ENCODE results near the gene PUM2.
A peak's percentile ranks its signal among the peaks of the same experiment; 100 is the strongest.
"Not testable (repeated sequence)": the region's sequence is repeated elsewhere in the genome, so short reads cannot be mapped to it uniquely, and the experiment has no call there.

Gene PUM2, protein sequence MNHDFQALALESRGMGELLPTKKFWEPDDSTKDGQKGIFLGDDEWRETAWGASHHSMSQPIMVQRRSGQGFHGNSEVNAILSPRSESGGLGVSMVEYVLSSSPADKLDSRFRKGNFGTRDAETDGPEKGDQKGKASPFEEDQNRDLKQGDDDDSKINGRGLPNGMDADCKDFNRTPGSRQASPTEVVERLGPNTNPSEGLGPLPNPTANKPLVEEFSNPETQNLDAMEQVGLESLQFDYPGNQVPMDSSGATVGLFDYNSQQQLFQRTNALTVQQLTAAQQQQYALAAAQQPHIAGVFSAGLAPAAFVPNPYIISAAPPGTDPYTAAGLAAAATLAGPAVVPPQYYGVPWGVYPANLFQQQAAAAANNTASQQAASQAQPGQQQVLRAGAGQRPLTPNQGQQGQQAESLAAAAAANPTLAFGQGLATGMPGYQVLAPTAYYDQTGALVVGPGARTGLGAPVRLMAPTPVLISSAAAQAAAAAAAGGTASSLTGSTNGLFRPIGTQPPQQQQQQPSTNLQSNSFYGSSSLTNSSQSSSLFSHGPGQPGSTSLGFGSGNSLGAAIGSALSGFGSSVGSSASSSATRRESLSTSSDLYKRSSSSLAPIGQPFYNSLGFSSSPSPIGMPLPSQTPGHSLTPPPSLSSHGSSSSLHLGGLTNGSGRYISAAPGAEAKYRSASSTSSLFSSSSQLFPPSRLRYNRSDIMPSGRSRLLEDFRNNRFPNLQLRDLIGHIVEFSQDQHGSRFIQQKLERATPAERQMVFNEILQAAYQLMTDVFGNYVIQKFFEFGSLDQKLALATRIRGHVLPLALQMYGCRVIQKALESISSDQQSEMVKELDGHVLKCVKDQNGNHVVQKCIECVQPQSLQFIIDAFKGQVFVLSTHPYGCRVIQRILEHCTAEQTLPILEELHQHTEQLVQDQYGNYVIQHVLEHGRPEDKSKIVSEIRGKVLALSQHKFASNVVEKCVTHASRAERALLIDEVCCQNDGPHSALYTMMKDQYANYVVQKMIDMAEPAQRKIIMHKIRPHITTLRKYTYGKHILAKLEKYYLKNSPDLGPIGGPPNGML

DNA sequence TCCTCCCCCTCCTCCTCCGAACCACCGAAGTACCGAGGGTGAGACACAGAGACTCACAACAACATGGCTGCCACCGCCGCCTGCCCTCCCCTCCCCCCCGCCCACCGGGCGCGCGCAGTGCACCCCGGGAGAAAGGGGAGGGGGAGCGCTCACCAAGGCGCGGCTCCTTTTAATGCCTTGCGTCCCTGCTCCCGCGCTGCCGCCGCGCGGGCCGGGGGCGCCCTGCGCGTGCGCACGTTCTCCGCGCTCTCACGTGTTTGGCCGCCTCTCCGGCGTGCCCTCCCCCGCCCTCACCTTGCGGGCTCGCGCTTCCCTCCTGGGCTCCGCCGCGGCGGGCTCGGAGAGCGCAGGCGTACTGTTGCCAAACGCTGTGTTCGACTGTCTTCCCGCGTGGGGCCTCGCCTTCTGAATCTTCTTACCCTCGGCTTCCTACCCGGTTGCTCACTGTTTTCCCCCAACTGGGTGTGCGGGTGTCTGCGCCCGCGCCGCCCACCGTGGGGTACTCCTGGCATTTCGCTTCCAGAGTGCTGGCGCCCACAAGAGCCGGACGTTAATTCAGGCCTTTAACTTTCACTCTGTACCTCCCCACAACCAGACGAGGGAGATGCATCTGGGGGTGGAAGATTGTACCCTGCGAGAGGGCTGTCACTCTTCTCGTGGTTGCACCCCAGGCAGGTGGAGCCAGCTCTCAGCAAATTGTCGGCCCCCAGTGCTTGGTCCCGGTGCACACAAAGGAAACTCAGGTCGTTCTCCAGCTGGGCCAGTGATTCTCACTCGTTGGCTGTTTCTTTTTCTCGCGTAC, at the start of gene PUM2:
PUM2 (minus strand) TSS at position 92 of the 802 bp plus-strand sequence. CDS start 23,484 bp downstream, outside the sequence.
- peak; percentile 95 for DNase-seq (ENCODE audit: low read depth)

DNA sequence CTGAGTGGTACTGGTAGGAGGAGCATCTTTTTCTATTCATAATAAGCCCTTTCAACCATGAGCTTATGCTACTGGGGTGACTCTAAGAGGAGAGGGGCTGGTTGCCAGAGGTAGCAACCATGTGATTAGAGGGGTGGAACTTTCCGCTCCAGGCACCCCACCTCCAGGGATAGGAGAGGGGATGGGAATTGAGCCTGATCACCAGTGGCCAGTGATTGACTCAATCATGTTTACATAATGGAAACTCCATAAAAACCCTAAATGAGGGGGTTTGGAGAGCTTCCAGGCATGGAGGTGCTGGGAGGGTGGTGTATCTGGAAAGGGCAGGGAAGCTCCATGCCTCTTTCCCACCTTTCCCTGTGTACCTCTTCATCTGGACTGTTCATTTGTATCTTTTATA, 49.7 kb upstream of the PUM2 start:
- DNase-seq (ENCODE audit: low read depth): no peak

DNA sequence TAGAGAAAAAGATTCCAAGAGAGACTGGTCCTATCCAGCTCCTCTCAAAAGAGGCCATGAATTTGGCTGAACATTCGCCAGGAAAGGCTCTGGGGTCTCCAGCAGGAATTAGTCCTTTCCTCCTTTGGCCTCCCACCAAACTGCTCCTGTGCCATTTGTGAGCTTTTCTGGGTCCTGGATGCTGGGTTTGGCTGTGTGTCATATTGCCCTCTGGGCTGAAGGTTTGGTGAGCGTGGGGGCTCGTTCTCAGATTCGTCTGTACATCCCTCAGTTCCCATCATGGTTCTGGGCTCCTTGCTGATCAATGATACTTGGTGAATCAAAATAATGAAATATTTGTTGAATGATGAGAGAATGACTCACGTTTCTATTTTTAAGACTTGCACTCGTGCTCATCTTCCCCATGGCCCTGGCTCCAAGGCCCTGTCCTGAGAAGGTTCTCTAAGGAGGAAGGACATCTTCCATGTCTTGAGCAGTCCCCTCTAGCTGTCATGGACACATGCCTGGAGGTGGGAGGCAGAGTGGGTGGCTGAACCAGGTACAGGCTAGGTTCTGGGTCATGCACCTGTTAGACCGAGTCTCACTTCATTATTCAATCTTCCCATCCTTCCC, 48.4 kb upstream of the PUM2 start:
- DNase-seq (ENCODE audit: low read depth): no peak

DNA sequence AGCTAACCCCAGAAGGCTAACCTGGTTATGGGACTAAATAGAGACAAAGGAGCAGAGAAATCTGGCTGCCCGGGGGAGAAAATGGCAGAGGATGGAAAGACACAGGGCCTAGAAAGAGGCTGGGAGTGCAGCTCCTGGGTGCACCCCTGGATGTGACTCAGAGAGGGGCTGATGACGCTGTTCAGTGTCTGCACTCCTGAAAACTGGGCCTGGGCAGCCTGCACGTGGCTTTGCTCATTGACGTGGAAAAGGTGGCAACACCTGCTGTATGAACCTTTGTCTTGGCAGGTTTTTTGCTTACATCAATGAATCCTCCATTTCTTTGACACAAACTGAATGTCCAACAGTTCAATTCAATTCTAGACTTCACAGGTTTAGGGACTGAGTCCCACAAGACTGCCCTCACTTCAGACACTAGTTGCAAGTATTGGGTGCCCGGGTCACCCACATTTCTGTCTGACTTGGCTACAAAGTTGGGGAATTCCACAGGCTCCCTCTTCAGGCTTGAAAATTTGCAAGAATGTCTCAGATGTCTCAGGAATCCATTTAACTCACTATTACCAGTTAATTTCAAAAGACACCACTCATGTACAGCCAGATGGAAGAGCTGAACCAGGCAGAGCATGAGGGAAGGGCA, 47.3 kb upstream of the PUM2 start:
- DNase-seq (ENCODE audit: low read depth): no peak

DNA sequence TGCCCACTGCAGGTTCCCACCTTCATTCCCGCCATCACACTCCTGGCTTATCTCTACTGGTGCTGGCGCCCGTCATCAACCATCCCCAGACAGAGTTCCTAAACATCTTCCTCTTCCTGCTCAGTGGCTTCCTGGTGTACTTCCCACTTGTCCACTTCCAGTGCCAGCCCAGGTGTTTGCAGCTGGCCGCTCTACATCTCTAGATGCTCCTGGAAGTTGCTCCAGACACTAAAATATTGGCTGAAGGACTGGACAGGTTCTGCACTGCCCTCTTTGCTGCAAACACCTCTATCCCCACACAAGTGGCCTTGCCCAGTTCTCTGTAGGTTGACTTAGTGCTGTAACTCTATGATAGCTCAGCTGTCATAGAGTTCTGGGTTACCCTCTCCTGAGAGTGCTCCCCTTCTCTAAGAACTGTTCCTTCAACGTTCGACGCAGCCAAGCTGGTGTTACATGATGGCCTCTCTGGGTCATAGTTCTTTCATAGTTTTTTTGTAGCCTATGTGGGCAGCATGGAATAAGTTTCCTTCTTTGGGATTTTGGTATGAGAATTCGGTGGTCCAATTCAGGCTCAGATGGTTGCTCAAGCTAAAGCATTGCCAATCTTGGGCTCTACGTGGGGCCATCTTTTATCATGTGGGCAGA, 45.8 kb upstream of the PUM2 start:
- no peak for DNase-seq (ENCODE audit: low read depth)

DNA sequence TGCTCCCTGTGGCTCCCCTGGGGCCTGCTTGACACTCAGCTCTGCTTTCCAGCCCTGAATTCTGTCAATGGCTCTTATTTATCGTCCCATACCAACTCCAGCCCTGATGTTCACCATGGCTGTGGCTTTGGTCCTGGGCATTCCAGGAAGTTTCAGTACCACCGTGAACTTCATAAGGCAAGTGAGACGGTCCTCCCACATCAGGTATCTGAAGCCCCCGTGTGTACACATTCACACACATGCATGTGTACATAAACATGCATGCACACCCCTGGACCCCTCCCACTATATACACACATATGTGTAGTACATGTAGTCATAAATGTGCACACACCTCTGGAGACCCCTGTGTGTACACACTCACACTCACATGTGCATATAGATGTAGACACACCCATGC, 43.3 kb upstream of the PUM2 start:
- DNase-seq (ENCODE audit: low read depth): no peak

DNA sequence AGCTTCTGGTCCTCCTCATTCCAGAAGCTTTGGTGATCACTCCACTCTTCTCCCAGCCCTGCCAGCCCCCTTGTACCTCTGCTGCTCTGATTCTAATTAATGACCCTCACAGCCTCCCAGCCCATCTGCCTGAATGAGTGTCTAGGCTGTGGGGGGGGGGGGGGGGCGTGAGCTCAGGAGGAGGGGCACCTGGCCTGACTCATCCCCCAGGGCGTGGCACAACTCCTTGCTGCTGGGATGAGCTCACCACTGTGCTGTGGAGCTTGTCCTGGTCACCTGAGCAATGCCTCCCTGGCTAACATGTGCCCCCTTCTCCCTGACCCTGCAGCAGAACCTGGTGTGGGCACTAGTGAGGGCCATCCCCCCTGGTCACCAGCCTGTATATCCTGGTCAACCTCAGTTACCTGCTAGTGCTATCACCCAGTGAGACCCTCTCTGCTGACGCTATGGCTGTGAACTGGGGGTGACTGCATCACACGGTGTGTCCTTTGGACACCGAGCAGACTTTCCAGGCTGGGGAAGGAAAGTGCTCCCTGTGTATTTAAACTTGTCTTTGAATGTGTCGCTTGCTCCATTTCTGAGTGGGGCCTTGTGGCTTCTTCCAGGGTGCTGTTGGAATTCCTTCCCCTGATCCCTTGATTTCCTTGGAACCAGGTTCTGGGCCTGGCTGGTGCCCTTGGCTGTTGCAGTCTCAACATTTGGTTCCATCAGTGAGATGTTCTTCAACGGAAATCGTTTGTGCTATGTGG, 41.5 kb upstream of the PUM2 start:
- no peak for DNase-seq (ENCODE audit: low read depth)

DNA sequence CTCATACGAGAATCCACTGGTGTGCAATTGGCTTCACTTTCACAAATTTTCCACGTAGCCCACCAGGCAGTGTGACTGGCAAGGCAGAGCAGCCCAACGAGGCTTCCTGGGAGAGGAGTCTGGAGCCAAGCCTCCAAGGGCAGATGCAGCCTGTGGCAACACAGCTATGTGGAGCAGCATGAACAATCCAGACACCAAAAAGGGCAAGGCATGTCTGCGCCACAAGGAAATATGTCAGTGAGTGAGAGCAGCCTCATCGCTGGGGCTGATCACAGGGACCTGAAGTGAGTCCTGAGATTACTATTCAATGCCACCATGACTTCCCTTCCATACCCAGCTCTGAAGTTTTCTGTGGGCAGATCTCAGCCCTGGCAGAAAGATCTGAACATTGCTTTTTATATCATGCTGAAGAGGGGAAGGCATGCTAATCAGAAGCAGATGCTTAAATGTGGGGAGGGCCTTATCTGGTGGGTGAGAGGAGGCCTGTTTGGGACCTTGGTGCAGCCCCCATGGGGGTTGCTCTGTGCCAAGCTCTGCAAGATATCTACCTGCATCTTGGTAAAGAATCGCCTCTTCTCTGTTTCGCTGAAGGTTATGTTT, 40.0 kb upstream of the PUM2 start:
- no peak for DNase-seq (ENCODE audit: low read depth)

DNA sequence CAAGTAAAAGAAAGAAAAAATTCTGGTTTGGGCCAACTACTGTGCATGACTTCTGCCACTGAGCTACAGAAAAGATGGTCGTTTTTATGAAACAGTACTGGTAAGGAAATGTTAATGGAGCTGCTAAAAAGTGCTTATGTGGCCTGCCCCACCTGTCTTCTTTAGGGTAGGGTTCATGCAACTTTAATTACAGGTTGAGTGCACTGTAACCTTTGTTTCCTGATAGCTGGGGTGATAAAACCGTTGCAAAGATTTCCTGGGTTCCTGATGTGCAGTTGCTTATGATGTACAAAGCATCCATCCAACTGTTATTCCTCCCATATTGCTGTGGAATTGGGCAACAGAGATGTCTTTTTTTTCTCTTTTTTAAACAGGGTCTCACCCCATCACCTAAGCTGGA, 34.3 kb upstream of the PUM2 start:
- no peak for DNase-seq (ENCODE audit: low read depth)

DNA sequence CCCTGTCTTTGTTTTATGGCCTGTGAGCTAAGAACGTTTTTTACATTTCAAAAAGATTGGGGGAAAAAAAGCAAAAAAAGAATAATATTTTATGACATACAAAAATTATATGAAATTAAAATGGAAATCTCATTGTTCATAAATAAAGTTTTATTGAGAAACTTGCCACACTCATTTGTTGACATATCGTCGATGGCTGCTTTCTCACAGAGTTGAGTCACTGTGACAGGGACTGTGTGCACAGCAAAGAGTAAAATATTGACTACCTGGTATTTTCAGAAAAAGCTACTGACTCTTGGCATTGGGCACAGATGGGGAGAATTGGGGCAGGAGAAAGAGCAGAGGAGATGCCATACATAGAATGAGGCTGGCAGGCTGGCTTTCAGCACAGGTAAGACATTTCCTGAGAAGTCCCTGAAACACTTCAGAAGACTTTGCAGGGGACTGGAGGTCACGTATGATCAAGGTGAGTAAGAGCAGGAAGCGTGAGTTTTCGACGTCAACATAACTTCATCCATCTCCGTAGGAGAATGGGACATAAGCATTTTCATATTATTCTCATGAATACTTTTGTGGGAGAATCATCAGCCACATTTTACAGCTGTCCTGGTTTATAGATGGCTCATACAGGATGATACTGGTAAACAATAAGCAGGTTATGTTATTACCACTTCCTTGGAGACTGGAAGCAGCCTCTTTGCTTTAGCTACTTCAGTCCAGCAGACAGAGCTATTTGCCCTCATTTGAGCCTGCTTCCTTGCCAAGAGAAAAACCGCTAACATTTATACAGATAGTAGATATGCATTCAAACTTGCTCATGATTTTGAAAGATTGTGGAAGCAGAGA, 32.5 kb upstream of the PUM2 start:
- DNase-seq (ENCODE audit: low read depth): no peak

DNA sequence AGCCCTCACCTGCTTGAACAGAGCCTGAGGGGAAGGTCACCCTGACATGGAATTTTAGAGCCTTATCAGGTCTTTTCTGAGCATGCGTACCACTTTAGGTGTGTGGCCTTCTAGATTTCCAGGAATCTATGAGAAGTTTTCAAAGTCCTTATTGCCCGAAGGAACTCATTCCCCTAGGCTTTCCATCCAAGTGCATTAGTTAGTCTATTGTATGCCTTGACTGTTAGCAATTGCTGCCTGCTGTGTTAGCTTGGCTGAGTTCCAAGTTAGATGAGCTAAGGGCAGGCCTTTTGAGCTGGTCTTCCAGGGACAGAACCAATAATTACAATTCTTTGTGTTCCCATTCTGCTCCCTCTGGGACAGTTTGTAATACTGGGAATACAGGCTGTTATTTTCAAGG, 30.8 kb upstream of the PUM2 start:
- no peak for DNase-seq (ENCODE audit: low read depth)

DNA sequence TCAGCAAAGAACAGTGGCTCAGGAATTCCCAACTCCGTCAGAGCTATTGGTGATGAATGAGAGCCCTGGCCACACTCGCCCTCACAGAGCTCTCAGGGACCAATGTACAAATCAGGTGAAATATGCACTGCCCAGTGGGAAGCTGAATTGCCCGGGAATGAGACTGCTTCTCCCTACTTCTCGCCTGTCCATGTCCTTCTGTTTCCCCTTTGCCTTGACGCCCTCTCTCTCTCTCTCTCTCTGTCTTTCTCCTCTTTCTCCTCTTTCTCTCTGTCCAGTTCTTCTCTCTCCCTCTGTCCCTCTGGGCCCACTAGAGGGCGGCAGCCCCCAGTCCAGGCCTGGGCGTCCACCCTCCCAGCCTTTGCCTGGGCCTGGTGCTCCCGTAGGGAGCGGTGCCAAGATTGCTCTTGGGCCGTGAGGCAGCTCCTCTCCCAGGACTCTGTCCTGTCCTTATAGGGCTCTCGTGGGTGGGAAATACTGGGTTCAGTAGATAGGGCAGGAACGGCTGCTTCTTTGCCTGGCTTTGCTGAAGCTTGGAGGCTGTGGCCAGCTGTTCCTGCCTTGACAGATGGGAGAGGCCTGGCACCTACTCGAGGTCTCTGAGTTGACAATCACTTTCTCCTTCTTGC, 28.4 kb upstream of the PUM2 start:
- DNase-seq (ENCODE audit: low read depth): no peak

DNA sequence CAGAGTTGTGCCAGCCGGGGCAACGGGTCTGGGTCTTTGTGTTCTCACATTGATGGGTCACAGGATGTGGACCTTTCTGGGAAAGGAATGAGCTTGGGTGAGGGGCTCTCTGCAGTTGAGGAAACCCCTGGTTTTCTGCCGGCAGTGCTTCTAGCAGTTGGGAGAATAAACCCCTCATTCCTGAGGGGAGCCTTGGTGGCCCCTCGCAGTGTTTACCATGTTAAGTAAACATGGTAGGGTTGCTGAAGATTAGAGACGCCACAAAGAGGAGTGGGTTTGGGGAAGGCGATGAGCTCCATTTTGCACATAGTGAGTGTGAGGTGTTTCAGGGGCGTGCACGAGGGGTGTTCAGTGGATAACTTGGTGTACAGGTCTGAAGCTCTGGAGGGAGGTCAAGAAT, 27.7 kb upstream of the PUM2 start:
- DNase-seq (ENCODE audit: low read depth): no peak

DNA sequence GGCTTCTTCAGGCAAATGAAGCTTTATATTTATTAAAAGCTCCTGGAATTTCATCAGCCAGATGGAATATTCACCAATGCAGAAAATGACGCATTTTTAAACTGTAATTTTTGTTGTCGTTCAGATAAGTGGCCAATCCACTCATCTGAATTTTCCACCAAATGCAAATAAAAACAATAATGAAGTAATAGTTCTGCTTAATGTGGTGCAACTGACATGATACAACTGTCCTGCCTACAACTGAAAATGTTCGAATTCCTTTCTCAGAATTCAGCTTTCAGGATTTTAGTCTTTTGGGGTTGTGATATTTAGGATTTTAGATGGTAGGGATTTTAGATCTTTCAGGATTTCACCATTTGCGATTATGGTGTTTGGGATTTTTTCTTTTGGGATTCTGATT, 27.1 kb upstream of the PUM2 start:
- no peak for DNase-seq (ENCODE audit: low read depth)

DNA sequence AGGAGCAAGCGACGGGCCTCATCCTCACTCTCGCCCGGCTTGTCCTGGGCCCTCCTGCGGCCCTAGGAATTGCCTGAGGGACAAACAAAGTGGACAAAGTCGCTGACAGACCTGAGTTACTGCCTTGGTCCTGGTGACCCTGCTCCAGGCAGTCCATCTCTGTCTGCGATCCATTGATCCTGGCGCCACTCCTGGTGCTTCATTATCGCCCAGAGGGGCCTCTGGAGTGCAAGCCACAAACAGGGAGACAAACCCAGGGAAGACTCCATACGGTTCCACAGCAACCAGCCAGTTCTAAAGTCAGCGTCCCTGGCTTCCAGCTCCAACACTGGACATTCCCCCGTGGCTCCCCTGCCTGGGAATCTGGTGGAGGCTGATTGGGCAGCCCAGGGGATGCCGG, 24.3 kb upstream of the PUM2 start:
- not testable (repeated sequence) for DNase-seq (ENCODE audit: low read depth)

DNA sequence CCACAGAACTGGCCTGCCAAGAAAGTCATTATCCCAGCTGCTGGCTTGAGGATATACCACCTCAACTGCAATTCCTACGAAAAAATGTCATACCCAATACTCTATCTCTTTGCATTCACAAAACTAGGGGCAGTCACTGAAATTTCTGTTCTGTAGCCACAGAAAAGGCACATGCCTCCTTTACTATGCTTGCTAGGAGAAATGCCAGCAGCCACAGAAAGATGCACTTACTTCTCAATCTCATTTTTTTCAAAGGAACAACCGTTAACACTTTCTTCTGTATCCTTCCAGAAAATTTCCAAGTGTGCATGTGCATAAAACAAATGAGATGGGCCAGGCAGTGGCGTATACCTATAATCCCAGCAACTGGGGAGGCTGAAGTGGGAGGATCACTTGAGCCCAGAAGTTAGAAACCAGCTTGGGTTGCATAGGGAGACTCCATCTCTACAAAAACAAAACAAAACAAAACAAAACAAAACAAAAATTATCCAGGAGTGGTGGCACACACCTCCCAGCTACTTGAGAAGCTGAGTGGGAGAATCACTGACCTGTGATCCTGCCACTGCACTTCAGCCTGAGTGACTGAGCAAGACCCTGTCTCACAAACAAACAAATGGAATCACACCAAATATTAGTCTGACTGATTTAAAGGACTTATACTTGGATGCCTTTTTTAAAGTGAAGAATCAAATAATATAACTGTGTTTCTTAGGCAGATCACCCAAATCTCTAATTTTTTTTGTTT, 22.4 kb upstream of the PUM2 start:
- no peak for DNase-seq (ENCODE audit: low read depth)

DNA sequence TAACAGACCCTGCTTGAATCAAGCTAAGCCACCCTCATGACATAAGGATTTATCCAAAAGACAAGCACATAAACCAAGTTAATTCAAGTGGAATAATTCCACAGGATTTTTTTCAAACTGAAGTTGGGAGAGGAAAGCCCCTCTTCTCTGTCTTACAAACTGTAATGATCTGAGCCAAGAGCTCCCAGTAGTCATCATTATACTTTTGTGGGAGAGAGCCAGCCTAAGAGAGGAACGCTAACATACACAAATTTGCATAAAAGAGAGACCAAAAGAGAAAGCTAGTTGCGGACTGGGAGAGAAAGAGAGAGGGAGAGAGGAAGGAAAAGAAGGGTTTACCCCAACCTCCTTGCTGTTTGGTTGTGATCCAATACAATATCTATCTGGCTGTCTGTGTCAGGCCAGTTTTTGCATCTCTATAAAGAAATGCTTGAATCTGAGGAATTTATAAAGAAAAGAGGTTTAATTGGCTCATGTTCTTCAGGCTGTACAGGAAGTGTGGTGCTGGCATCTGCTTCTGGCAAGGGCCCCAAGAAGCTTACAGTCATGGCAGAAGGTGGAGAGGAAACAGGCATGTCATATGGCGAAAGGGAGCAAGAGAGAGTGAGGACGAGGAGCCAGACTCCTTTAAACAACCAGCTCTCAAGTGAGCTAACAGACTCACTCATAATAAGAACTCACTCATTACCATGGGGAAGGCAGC, 20.8 kb upstream of the PUM2 start:
- DNase-seq (ENCODE audit: low read depth): no peak
